Activated B cell treated with CpG ODN at 0.5 μM for 24 hours (primary cell): ENCODE results near the gene CNGA2. TPM values are rescaled to one million over a fixed set of nuclear protein-coding genes. Genes with fewer than 3 reads are reported as not detected.

ENCODE experiments used
- ATAC-seq: fragments of 200-7000 bp; cut with Tn5 transposase; one replicate; pipeline ENCODE4 v1.10.0; 2021; ENCODE audit warnings: low read depth, mild to moderate bottlenecking, moderate library complexity
- CTCF ChIA-PET: fragments of 350-600 bp; sonication (Branson Sonifier 250); formaldehyde crosslinking; loops from one replicate; lab custom pipeline; 2021; ENCODE audit warnings: antibody characterized with exemption; lab: Charles Lee
- POLR2A ChIA-PET: fragments of 350-600 bp; sonication (Branson Sonifier 250); formaldehyde crosslinking; loops from one replicate; lab custom pipeline; 2021; ENCODE audit warnings: antibody characterized with exemption; lab: Charles Lee
- DNase-seq: peaks from one replicate; pipeline ENCODE4 v3.0.0; 2022
- H3K27ac Mint-ChIP-seq: one replicate; pipeline ENCODE4 v1.8.0; 2020; ENCODE audit warnings: mixed read lengths
- H3K27me3 Mint-ChIP-seq: one replicate; pipeline ENCODE4 v1.8.0; 2021; ENCODE audit warnings: mixed read lengths
- H3K36me3 Mint-ChIP-seq: one replicate; pipeline ENCODE4 v1.8.0; 2021; ENCODE audit warnings: low read depth, mixed read lengths
- H3K4me1 Mint-ChIP-seq: one replicate; pipeline ENCODE4 v1.8.0; 2021; ENCODE audit warnings: mixed read lengths
- H3K4me3 Mint-ChIP-seq: one replicate; pipeline ENCODE4 v1.8.0; 2020; ENCODE audit warnings: mild to moderate bottlenecking, mixed read lengths
- H3K9me3 Mint-ChIP-seq: one replicate; pipeline ENCODE4 v1.8.0; 2020; ENCODE audit warnings: mixed read lengths
- intact Hi-C: fragments of 100-400 bp; cut with micrococcal nuclease; formaldehyde crosslinking; loops from one replicate; pipeline ENCODE4 v1.15.1; 2024
- total RNA-seq: library from RNA; stranded (reverse); gene quantifications from 2 replicates; pipeline ENCODE4 v1.2.3, GENCODE V29; 2022
- TF ChIP-seq, protein P1 (sequence below): fragments of 200-600 bp; IDR thresholded peaks from one replicate; pipeline ENCODE4 v1.8.0; 2022; ENCODE audit warnings: antibody characterized with exemption, mild to moderate bottlenecking

The CNGA2 gene
- total RNA-seq, 1 donor from 2014 or later = not detected

- CTCF ChIA-PET = no interaction called here
- DNase-seq = no peak
- no peak overlapping the region for H3K27ac Mint-ChIP-seq
These were observed 41.7 kb downstream of the CNGA2 start for GRCh38 chrX:151776181-151776731.

GRCh38 chrX:151776936-151777335 is 42.4 kb downstream of the CNGA2 start:
- Mint-ChIP-seq H3K36me3 (no peaks in the 10 kb centered on the region), H3K4me1 (no peaks in the 10 kb centered on the region), H3K4me3 (no peak overlapping the region), H3K9me3 (no peaks in the 10 kb centered on the region), H3K27ac (no peak overlapping the region), H3K27me3 (no peaks in the 10 kb centered on the region)
- TF ChIP-seq, protein P1, sequence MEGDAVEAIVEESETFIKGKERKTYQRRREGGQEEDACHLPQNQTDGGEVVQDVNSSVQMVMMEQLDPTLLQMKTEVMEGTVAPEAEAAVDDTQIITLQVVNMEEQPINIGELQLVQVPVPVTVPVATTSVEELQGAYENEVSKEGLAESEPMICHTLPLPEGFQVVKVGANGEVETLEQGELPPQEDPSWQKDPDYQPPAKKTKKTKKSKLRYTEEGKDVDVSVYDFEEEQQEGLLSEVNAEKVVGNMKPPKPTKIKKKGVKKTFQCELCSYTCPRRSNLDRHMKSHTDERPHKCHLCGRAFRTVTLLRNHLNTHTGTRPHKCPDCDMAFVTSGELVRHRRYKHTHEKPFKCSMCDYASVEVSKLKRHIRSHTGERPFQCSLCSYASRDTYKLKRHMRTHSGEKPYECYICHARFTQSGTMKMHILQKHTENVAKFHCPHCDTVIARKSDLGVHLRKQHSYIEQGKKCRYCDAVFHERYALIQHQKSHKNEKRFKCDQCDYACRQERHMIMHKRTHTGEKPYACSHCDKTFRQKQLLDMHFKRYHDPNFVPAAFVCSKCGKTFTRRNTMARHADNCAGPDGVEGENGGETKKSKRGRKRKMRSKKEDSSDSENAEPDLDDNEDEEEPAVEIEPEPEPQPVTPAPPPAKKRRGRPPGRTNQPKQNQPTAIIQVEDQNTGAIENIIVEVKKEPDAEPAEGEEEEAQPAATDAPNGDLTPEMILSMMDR = no peak
- intact Hi-C loops = no loop called here
- DNase-seq = no peak
- no peak for ATAC-seq
- POLR2A ChIA-PET = no interaction called here
- CTCF ChIA-PET = no interaction called here

More at GRCh38 chrX:151776181-151776731, 41.7 kb downstream of the CNGA2 start:
- no peak for ATAC-seq
- H3K27me3 Mint-ChIP-seq = no peaks in the 10 kb centered on the region
- no peaks in the 10 kb centered on the region for H3K9me3 Mint-ChIP-seq
- H3K36me3 Mint-ChIP-seq = no peaks in the 10 kb centered on the region
- H3K4me1 Mint-ChIP-seq = no peaks in the 10 kb centered on the region
- intact Hi-C loops = no loop called here
- H3K4me3 Mint-ChIP-seq = no peak overlapping the region
- TF ChIP-seq, protein P1 = no peak
- POLR2A ChIA-PET = no interaction called here

GRCh38 chrX:151779258-151779657 is 44.7 kb downstream of the CNGA2 start:
- H3K9me3 Mint-ChIP-seq = no peaks in the 10 kb centered on the region
- TF ChIP-seq, protein P1 = no peak
- CTCF ChIA-PET = no interaction called here
- DNase-seq = no peak
- POLR2A ChIA-PET = no interaction called here
- H3K36me3 Mint-ChIP-seq = no peaks in the 10 kb centered on the region
- H3K27ac Mint-ChIP-seq = no peak overlapping the region
- no peak overlapping the region for H3K4me3 Mint-ChIP-seq
- H3K4me1 Mint-ChIP-seq = no peaks in the 10 kb centered on the region
- no peak for ATAC-seq
- no peaks in the 10 kb centered on the region for H3K27me3 Mint-ChIP-seq
- intact Hi-C loops = no loop called here

- POLR2A ChIA-PET = no interaction called here
- intact Hi-C loops = no loop called here
These were observed 46.1 kb downstream of the CNGA2 start for GRCh38 chrX:151780621-151781020.

GRCh38 chrX:151789179-151789800 is 54.7 kb downstream of the CNGA2 start:
- Mint-ChIP-seq H3K4me3 (no peak overlapping the region), H3K9me3 (no peaks in the 10 kb centered on the region), H3K27ac (no peak overlapping the region), H3K36me3 (no peaks in the 10 kb centered on the region), H3K27me3 (no peaks in the 10 kb centered on the region), H3K4me1 (no peaks in the 10 kb centered on the region)
- POLR2A ChIA-PET = no interaction called here
- intact Hi-C loops = no loop called here
- DNase-seq = no peak
- no peak for ATAC-seq
- CTCF ChIA-PET = no interaction called here
- TF ChIP-seq, protein P1 = no peak

More at GRCh38 chrX:151780621-151781020, 46.1 kb downstream of the CNGA2 start:
- Mint-ChIP-seq H3K4me1 (no peaks in the 10 kb centered on the region), H3K27me3 (no peaks in the 10 kb centered on the region), H3K36me3 (no peaks in the 10 kb centered on the region), H3K27ac (no peak overlapping the region), H3K4me3 (no peak overlapping the region), H3K9me3 (no peaks in the 10 kb centered on the region)
- no peak for DNase-seq
- CTCF ChIA-PET = no interaction called here
- no peak for ATAC-seq
- TF ChIP-seq, protein P1 = no peak
